ENCODE measurements around the gene MKNK2.

Gene MKNK2

DNA sequence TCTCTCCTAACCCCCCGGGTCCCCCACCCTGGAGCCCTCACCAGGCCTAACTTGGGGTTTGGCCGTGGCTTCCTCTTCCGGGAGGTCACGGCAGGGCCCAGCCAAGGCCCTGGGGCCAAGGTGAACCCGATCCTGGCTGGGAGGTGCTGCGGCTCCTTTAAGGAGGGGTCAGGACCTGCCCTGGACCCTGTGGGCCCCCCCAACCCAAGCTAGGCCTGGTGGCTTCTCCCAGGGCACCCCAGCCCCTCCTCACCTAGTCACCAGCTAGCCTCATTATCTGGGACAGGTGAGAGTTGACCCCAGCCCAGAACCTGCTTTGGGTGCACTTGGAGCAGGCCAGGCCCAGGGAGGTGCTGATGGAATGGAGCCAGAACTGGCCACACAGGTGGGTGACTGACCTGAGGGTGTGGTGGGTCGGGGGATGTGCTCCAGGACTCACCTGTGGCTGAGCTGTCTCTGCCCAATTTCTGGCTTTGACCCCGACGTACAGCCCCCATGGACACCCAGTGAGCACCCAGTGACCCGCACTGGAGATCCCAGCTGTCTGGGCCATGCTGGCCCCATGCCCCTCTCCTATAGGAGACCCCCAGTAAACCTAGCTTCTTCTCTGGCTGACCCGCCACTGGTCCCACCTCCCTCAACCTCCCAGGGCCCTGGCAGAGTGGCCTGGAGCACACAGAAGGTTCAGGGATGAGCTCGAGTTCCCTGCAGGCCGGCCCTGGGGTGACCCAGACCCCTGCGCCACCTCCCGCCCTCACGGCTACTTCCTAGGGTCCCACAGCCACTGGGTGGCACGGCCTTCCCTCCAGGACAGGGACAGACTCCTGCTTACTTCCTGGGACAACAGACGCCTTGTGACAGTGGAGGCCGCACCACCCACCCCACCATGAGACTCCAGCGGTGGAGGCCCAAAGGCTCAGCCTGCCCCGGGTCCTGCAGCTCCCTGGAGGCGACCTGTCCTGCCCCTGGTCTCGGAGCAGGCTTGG, 6.7 kb upstream of the MKNK2 start:
- no peak for DNase-seq

DNA sequence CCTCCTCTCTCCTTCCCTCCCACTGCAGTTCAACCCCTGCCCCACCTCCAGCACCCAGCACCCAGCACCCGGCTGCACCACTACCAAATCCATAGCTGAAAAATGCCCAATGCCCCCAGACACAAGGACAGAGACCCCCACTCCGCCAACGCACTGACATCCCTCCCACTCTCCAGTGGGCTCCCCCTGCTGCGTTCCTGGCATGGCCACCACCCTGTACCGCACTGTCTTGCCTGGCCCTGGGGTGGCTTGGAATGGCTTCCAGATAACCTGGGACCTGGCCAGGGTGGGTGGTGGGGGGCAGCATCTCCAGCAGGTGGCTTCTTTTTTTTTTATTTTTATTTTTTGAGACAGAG, 5.8 kb upstream of the MKNK2 start:
- no peak for DNase-seq

- DNase-seq, result peak; percentile 33 to 63
Measured at GRCh38 chr19:2055931-2056836, 5.1 kb upstream of the MKNK2 start.

DNA sequence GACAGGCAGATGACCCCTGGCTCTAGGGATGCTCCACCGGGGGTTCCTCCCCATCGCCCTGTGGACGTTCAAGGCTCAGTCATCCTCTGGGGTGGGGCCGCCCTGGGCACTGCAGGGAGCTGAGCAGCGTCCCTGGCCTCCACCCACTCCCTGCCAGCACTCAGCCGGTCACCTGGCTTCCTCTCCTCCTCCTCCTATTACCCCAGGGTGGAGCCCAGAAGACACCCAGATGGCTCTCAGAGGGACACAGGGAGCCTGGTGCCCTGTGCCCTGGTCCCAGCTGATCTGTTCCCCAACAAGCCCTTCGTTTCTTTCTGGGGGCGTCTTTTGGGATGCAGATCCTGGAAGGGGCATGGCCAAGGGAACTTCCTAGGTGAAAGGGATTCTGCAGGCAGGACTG, 3.7 kb upstream of the MKNK2 start:
- no peak for DNase-seq

DNA sequence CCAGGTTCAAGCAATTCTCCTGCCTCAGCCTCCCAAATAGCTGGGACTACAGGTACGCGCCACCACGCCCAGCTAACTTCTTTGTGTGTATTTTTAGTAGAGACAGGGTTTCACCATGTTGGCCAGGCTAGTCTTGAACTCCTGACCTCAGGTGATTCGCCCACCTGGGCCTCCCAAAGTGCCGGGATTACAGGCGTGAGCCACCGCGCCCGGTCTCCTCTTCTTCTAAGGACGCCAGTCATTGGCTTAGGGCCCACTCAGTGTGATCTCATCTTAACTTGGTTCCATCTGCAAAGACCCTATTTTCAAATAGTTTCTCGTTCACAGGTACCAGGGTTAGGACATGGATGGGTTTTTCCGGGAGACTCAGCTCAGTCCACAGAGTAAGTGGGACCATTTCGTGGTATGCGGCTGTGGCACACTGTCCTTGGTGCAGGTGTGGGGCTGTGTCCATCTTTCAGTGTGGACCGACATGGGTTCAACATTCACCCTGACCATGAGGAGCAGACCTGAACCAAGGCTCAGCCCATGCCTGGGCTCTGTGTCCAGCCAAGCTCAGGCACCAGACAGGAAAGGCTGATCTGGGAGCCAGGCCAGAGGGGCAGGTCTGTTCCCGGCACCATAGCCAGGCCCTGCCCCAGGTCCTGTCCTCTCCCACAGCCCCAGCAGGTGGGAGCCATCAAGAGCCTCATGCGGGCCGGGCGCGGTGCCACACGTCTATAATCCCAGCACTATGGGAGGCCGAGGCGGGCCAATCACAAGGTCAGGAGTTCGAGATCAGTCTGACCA, 2.8 kb upstream of the MKNK2 start:
- DNase-seq, result no peak

DNA sequence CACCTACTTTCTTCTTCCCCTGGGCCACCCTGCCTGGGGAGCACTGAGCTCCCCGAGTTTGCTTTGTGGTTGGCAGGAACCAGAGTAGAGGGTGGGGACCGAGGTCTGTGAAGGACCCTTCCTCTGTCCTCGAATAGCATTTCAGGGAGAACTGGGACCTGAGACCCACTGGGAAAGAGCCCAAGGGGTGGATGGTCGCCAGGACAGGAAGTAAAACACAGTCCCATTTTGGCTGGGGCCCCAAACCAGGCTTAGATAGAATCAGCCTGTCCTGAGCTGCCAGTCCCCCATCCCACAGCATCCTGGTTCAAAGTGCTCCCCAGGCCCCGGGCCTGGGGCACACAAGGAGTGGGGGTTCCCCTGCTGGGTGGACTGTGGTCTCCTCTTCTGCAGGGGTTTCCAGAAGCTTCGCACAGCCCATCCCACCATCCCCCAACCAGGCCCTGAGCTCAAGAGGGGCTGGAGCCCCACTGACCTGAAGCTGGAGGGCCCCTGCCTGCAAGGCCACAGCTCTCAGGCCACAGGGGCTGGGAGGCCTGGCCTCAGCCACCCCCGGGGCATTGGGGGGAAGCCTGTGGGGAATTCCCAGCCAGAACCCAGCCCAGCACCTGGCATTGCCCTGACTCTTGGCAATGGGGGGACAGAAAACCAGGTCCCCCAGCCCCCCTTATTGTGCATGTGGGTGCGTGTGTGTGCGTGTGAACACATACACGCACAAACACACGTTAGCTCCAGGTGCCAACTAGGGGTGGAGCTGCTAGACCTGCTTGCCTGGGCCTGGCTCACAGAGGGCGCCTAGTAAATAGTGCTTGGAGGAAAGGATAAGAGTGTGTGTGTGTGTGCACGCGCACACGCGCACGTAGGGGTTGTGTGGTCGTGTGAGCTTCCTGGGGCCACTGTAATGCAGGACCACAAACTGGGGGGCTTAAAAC, 995 bp upstream of the MKNK2 start:
- no peak for DNase-seq

DNA sequence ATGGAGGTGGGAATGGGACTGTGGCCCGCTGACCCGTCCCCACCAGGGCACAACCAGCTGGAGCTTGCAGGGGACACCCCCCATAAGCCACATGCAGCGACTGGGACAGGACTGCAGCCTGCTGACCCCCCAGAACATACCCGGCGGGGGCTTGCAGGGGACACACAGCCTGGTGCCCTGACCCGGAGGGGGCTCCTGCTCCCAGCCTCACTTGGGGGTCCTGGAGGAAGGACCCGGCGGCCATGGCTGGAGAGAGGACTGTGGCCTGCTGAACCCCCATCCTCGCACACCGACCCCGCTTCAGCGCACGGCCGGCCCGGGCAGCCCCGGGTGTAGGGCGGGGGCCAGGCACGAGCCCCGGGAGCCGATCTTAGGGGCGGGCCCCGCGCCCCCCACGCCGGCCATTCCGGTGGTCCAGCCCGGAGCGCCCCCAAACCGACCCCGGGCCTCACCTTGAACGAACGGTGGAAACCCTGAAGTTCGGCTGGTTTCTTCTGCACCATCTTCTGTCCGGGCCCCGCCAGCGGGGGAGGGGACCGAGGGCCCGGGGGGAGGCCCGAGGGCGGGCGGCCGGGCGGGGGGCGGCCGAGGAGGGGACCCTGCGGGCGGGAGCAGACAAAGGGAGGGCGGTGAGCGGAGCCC, 574 bp downstream of the MKNK2 start:
- no peak for DNase-seq

DNA sequence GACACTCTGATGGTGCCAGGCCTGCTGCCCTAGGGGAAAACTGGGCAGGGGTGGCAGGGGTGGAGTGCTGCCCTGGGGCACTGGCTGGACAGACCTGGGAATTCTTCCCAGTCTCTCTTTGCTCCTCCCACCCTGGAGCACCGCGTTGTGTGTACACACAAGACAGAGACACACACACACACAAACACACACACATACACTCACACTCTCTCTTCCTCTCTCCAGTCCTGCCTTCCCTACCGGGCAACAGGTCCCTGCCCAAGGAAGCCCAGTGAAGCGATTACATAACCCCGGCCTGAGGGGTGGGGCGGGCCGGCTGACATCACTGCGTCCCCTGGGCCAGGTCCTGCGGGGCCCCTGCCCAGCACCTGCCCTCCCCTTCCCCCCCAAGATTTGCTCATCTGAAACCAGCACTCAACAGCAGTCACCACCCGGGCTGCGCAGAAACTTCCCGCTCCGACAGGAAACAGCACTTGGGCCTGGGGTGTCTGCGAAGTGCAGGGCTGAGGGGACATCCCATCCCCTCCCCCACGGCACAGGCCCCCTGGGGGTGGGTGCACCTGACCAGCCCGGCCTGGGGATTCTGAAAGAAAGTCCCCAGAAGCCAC, 1.2 kb downstream of the MKNK2 start:
- peak in 1 of 2 experiments; percentile 36 for DNase-seq

GRCh38 chr19:2048959-2049740, 1.9 kb downstream of the MKNK2 start:
- DNase-seq, result no peak

DNA sequence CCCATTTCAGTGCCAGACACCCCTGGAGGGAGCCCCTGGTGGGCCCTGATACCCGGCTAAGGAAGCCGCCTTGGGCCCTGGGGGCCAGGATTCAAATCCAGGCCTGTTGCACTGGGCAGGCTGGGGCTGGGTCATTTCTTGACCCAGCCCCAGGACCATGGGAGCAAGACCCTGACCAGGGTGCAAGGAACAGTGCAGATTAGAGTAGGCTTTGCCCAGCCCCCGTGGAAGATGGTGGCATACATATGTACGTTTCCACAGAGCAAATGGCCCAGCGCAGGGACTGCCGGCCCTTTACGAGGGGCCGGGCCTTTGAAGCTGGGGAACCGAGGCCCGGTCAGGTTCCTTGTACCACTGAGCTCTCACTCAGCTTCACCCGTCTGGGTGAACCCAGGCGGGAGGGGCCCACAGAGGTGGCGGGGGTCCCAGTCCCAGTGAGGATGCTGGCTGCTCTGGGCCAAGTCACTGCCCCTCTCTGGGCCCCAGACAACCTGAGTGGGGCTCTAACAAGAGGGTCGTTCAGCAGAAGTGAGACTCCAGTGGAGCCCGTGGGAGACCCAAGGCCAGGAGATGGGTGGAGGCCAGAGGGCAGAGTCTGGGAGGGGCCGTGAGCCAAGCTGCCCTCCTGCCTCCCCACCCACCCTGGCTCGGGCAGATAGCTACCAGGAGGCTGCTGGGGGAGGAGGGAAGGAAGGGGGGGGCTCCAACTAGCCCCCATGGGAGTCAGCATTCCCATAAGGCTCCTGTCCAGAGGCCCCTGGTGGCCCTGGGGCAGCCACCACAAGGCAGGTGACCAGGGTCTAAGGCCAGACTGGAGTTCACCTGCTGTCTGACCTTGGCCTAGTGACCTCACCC, 2.7 kb downstream of the MKNK2 start:
- no peak for DNase-seq

- DNase-seq, result no peak
Measured at GRCh38 chr19:2047449-2048103, 3.5 kb downstream of the MKNK2 start.

GRCh38 chr19:2047076-2047448, 4.0 kb downstream of the MKNK2 start:
- DNase-seq, result no peak

GRCh38 chr19:2046046-2046907, 4.8 kb downstream of the MKNK2 start:
- DNase-seq, result no peak

DNA sequence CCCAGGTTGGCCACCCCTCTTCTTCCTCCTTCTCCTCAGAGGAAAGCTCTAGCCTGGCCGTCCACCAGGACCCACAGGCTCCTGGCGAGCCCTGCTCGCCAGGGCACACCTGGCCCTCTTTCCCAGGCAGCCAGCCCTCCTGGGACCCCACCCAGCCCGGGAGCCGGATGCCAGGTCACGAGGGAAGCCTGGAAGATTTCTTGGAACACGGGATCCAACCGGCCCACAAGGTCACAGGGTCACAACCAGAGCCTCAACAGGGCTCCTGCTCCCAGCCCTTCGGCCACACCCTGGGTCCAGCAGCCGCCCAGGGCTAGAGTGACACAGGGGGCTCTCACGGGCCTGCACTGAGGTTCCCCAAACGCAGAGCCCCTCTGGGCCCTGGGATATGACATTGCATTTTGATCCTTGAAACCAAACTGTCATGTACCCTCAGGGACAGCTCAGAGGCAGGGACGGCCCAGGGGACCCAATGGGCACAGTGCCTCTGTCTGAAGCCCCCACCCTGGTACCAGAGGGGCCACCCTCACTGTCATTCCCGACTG, 5.5 kb downstream of the MKNK2 start:
- DNase-seq, result no peak

GRCh38 chr19:2044709-2045500, 6.1 kb downstream of the MKNK2 start:
- DNase-seq, result no peak

Measured in SW 1271 (cell line).